ENCODE measurements around the gene CLPX.

DNA sequence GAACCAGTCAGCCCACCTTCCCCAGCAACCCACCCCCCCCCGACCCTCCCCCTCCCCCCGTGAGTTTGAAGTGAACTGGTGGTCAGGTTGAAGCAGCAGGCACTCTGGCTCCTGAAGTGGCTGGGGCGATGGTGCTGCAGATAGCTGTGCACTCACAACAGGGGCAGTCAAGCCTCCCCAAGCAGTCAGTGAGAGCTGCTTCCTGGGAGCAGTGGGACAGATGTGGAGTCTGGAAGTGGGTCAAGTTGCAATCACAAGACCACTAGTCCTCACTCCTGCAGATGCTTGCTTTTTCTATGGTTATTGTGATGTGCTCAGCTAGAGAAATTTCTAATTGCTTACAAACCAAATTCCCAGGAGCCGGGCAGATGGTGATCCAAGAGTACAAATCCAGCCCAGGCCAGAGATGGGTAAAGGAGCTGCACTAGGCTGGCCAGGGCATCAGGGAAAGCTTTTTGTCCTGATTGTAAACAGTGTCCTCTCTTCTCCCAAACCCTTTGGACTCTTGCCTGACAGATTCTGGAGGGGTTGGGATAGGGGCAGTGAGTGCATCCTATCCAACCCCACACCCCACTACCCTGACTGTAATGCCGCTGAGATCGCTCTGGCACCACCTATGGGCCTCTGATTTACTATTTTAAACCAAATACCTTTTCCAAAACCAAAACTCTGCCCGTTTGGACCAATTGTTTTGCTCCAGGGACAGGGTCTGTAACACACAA, 9.8 kb upstream of the CLPX start:
- TF ChIP-seq TAF1 (IDR thresholded peaks at IDR 0.05; ENCODE audit: borderline replicate concordance, low read depth, low read length) = no peak
- TF ChIP-seq POLR2A (IDR thresholded peaks at IDR 0.05; ENCODE audit: low read depth, low read length) = no peak

Measured in GM12892 (cell line).